Measurements from ENCODE around the gene TNFRSF25. TPM values are rescaled to one million over a fixed set of nuclear protein-coding genes. Genes with fewer than 3 reads are reported as not detected.

TNFRSF25 gene
- total and polyA plus RNA-seq, 9 of the 15 experiments (the other 6 are each of a cell fraction or from before 2014, with no cell fraction given) = 0.24 to 0.49 TPM; not detected in 7

DNA sequence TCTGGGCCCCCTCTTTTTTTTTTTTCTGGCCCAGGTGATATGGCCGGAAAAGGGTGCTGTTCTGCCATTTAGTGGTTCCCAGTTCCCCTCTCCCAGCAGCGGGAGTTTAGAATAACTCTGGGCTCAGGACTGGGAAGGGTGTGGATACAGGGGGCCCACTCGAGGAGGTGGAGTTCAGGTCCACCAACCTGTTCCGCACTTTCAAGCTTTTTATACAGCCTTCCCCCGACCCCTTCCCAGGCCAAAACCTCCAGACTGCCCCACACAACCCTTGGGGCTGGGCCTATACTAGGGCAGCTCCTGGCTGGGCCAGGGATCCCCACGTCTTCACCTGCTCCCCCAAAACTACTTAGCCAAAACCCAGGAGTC is 25.1 kb upstream of the TNFRSF25 start:
- ATAC-seq (no peak), FAIRE-seq (no peak), DNase-seq (ENCODE audit: extremely low read depth in 1 of 4, low spot score in 3 of 4) (no peak)
- WGBS (ENCODE audit: insufficient coverage, low coverage, missing lambda C conversion rate) = 29% methylated on average over 6 of the region's 6 CpGs
- Histone ChIP-seq H3K4me3 (peak overlapping the region; percentile 40; the same call in 1 of the 2 replicates), H4K20me1 (replicated peaks; ENCODE audit: control insufficient read depth, insufficient read depth, low read length) (peaks cover 34% of the 10 kb centered on the region), H3K27me3 (ENCODE audit: control insufficient read depth in 2 of 2, insufficient read depth in 2 of 2, low read length in 2 of 2) (peaks cover 17 to 71% of the 10 kb centered on the region in 2 experiments; a peak in 4 of 5 replicates), H2AFZ (ENCODE audit: low read depth, low read length) (peak overlapping the region; percentile 80; the same call in 1 of the 2 replicates), H3K36me3 (ENCODE audit: control insufficient read depth, insufficient read depth, low read length) (no peaks in the 10 kb centered on the region), H3K9me3 (replicated peaks; ENCODE audit: control insufficient read depth, insufficient read depth, low read depth, low read length) (no peaks in the 10 kb centered on the region), H3K4me1 (replicated peaks in 1 of 2; ENCODE audit: control insufficient read depth in 2 of 2, insufficient read depth in 2 of 2, low read length in 2 of 2) (peaks cover 4 to 35% of the 10 kb centered on the region in 2 experiments; a peak in 2 of 5 replicates), H3K9me1 (ENCODE audit: control insufficient read depth, insufficient read depth, low read length) (peaks cover 4% of the 10 kb centered on the region), H3K27ac (ENCODE audit: extremely low read depth, low read depth, low read length) (no peak overlapping the region), H3K79me2 (ENCODE audit: control insufficient read depth, insufficient read depth, low read length) (no peaks in the 10 kb centered on the region), H3K9ac (ENCODE audit: insufficient read depth in 1 of 2, low read depth in 2 of 2, low read length in 2 of 2) (no peak overlapping the region), H3K4me2 (ENCODE audit: insufficient read depth, low read length) (no peak overlapping the region)
- BruUV-seq (replicated peaks) = no TSS peak
- TF ChIP-seq ETV1 (tag; conservative IDR thresholded peaks at IDR 0.05; ENCODE audit: low read depth) = no peak
- TF ChIP-seq PYGO2 (tag; IDR thresholded peaks at IDR 0.05) = no peak
- TF ChIP-seq ZNF165 (CRISPR knock-in tag; IDR thresholded peaks at IDR 0.05; ENCODE audit: borderline replicate concordance) = no peak
- TF ChIP-seq TBP (optimal IDR thresholded peaks at IDR 0.05; ENCODE audit: low read depth, low read length) = no peak
- TF ChIP-seq, protein P1, sequence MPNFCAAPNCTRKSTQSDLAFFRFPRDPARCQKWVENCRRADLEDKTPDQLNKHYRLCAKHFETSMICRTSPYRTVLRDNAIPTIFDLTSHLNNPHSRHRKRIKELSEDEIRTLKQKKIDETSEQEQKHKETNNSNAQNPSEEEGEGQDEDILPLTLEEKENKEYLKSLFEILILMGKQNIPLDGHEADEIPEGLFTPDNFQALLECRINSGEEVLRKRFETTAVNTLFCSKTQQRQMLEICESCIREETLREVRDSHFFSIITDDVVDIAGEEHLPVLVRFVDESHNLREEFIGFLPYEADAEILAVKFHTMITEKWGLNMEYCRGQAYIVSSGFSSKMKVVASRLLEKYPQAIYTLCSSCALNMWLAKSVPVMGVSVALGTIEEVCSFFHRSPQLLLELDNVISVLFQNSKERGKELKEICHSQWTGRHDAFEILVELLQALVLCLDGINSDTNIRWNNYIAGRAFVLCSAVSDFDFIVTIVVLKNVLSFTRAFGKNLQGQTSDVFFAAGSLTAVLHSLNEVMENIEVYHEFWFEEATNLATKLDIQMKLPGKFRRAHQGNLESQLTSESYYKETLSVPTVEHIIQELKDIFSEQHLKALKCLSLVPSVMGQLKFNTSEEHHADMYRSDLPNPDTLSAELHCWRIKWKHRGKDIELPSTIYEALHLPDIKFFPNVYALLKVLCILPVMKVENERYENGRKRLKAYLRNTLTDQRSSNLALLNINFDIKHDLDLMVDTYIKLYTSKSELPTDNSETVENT (CRISPR knock-in tag; IDR thresholded peaks at IDR 0.05) = no peak
- no peak for TF ChIP-seq BHLHE40 (IDR thresholded peaks at IDR 0.05; ENCODE audit: low read length)
- no peak for TF ChIP-seq ZNF197 (CRISPR knock-in tag; IDR thresholded peaks at IDR 0.05; ENCODE audit: low read depth)
- no peak for TF ChIP-seq SRSF3 (IDR thresholded peaks at IDR 0.05; ENCODE audit: insufficient read depth, low read length)
- no peak for TF ChIP-seq SFPQ (IDR thresholded peaks at IDR 0.05; ENCODE audit: low read depth, low read length)
- TF ChIP-seq FOSL1 (tag; conservative IDR thresholded peaks at IDR 0.05) = no peak
- TF ChIP-seq ZNF263 (CRISPR knock-in tag; IDR thresholded peaks at IDR 0.05; ENCODE audit: borderline replicate concordance) = no peak
- ChIA-PET CTCF (ENCODE audit: low intra/inter-chr PET ratio) (interaction anchor here (2.1 kb wide), 1 partner anchor 155 kb away, joined by 14 read pairs; no protein-coding TSS in a partner anchor), POLR2A (interaction anchor here (0.6 to 2.0 kb wide), 4 partner anchors 9 to 220 kb away, joined by 3 to 8 read pairs (median 4); no protein-coding TSS in a partner anchor)
- intact Hi-C loops (cut with micrococcal nuclease) = no loop called here
- in situ Hi-C loops (cut with MboI) = loop anchor here (10.0 to 25.0 kb wide), 2 partner anchors 144 to 721 kb away; no protein-coding TSS in a partner anchor
